GM12801 (cell line): ENCODE results near the gene RASSF5.

Experiments
- TF ChIP-seq, protein P1 (sequence below): IDR thresholded peaks from one replicate; pipeline ENCODE4 v1.5.1; 2011; ENCODE audit warnings: control low read depth; ENCODE audit not compliant: insufficient read length; ENCODE audit errors: extremely low read depth

Gene RASSF5

DNA sequence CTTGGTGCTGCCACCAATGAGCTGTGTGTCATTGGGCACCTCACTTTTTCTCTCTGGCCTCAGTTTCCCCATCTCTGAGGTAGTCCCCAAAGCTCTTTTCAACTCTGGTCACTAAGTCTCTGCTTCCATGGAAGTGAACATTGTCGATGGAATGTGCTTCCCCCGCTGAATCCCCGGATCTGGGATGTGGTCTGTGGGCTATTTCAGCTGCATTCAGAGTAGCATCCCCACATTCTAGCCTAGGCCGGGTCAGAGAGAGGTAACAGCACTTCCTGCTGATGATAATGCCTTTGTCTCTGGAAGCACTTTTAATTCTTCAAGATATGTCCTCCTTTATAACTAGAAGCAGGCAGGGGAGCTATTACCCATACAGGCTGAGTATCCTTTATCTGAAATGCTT, 29.8 kb downstream of the RASSF5 start:
- TF ChIP-seq, protein P1, sequence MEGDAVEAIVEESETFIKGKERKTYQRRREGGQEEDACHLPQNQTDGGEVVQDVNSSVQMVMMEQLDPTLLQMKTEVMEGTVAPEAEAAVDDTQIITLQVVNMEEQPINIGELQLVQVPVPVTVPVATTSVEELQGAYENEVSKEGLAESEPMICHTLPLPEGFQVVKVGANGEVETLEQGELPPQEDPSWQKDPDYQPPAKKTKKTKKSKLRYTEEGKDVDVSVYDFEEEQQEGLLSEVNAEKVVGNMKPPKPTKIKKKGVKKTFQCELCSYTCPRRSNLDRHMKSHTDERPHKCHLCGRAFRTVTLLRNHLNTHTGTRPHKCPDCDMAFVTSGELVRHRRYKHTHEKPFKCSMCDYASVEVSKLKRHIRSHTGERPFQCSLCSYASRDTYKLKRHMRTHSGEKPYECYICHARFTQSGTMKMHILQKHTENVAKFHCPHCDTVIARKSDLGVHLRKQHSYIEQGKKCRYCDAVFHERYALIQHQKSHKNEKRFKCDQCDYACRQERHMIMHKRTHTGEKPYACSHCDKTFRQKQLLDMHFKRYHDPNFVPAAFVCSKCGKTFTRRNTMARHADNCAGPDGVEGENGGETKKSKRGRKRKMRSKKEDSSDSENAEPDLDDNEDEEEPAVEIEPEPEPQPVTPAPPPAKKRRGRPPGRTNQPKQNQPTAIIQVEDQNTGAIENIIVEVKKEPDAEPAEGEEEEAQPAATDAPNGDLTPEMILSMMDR, result no peak

DNA sequence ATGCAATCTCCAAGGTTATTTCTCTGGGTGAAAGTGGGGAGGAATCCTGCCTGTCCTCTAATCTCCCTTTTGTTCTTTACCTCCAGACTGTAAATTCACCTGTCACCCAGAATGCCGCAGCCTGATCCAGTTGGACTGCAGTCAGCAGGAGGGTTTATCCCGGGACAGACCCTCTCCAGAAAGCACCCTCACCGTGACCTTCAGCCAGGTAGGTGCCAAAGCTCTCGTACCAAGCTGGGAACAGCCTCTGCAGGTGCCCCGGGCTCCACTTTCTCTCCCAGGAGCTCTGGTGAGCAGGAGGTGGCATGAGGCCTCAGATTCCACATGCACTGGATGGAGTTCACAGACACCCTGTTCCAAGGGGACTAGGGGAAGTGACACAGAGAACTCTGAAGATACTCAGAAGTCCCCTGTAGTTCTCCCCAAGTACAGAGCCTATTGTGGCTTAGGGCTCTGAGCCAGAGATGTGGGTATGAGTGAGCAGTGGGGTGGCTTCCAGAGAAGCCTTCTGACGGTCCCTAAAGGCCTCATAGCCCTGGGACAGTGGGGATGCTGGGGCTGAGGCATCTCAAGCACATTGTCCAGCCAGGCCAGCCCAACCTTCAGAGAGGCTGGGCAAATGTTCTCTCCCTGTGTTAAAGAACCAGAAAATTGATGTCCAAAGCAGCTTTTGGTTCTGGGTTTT, 30.9 kb downstream of the RASSF5 start:
- TF ChIP-seq, protein P1, result no peak

DNA sequence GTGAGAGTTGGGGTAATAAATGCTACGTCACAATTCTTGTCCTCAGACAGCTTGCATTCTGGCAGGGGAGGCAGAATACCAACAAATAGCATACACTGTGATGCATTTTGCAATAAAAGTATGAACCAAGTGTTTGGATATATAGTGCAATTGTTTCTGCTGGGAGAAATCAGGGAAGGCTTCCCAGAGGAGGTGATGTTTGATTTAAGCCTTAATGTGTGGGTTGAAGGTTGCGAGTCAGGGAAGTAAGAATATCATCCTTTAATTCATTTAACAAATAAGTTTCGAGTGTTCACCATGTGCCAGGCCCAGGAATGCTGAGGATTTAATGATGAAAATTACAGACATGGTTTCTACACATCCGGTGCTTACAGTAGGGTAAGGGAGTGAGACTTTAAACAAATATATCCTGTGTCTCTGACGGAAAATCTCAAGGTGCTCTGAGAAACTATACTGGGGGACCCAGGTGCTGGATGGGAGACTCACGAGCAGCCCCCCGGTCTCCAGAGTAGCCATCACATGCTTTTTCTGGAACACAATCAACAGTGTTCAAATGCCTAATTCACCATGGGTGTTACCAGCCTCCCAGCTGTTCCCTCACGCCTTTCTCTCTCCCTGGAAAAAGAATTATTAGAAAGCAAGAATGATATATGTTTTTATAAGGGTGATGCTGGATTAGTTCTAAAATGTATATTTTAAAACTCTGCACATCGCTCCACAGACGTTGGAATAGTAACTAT, 31.7 kb downstream of the RASSF5 start:
- TF ChIP-seq, protein P1, result no peak

DNA sequence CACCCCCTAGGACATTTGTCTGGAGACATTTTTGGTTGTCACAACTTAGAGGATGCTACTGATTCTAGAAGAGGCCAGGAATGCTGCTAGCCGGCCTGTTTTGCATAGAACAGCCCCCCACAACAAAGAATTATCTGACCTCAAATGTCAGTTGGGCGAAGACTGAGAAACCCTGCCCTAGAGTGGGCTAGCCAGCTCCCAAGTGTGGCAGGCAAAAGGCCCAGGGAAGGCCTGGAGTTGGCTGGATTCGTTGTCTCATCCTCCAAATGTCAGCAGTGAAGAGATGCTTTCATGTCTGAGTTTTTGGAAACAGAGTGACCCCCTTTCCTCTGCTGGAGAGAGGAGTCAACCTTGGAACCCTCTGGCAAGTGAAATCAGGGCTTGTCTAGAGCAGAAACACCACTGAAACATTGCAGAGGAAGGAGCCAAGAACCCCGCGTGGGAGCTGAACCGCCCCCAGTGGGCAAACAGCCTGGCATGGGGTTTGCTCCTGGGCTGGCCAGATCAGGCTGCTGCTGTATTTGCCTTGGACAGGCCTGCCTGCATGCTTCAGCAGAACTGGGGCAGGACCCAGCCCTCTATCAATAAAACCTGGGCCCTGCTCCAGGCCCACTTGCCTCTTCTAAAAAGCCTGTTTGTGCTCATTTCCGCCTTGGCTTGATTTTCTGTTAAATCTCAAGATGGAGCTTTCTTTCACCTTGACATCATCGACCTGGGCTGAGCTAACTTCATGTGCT, 32.9 kb downstream of the RASSF5 start:
- TF ChIP-seq, protein P1, result no peak

DNA sequence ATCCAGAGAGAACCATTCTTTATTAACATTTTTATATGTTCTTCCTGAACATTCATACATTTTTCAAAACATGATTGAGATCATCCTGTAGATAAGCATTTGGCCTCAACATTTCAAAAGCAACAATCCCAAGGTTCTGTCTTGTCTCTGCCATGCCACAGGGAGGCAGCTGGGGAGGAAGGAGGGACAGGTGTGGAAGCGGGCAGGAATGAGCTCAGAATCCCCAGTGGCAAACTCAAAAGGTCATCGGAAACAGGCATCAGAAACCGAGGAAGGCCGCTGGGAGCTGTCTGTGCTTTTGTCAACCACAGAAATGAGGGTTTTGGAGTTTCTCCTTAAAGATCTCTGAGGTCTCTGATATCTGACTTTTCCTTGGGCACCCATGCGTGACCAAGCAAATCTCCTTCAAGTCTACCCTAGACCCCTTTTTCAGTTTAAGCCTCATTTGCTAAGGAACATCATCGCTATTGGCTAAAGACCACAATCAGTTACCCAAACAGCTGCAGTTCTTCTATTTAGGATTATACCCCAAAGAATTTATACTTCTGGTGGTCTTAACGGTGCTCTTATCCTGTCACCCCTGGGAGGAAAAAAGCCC, 34.0 kb downstream of the RASSF5 start:
- TF ChIP-seq, protein P1, result no peak

DNA sequence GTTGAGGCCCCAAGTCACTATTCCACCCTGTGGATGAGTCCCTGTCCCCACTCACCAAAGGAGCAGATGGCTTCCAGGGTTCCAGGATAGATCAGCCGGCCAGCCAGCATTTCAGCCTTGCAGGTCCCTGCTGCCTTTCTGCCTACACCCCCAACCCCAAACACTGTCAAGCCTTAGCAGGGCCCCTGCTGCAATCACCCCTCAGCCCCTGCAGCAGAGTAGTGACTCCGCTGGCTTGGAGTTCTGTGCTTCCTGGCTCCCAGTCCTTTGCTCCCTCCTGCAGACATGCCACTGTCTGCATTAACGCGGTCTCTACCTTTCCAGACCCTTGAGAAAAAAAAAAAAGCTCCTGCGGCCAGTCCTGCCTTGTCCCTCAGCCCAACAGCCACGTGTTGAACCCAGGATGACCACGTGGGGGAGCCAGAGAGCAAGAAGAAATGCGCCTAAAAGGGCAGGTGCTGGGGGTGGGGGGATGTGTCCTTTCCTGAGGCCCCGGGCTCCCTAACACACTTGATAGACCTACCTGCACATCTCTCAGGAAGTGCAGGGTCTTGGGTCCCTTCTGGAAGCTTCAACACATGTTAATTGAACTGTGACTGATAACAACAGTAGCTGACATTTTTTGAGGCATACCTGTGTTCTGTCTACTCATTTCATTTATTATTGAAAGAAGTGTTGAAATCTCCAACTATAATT, 37.4 kb downstream of the RASSF5 start:
- TF ChIP-seq, protein P1, result no peak
